ENCODE measurements around the gene TSGA10IP. TPM values are rescaled to one million over a fixed set of nuclear protein-coding genes. Genes with fewer than 3 reads are reported as not detected.

The TSGA10IP gene
- total and polyA plus RNA-seq, 10 of the 15 experiments (the other 5 are each of a cell fraction or from before 2014, with no cell fraction given) = not detected

- Histone ChIP-seq H3K36me3 (ENCODE audit: control insufficient read depth in 2 of 2, insufficient read depth in 2 of 2, low read length in 1 of 2) (no peaks in the 10 kb centered on the region), H3K27me3 (replicated peaks in 1 of 2; ENCODE audit: control insufficient read depth in 2 of 2, insufficient read depth in 2 of 2, low read length in 1 of 2) (no peaks in the 10 kb centered on the region), H3K4me1 (ENCODE audit: control insufficient read depth, insufficient read depth, low read length) (peaks cover 7% of the 10 kb centered on the region), H3K27ac (ENCODE audit: control insufficient read depth, insufficient read depth) (no peak overlapping the region), H2AFZ (ENCODE audit: control insufficient read depth, low read depth, low read length) (no peak overlapping the region), H3K9ac (ENCODE audit: control insufficient read depth, insufficient read depth, low read length) (no peak overlapping the region), H4K20me1 (ENCODE audit: control insufficient read depth, insufficient read depth) (no peaks in the 10 kb centered on the region), H3K79me2 (ENCODE audit: control insufficient read depth, insufficient read depth, low read length) (no peaks in the 10 kb centered on the region), H3K9me3 (replicated peaks; ENCODE audit: control insufficient read depth, insufficient read depth, low read length) (no peaks in the 10 kb centered on the region), H3K4me2 (ENCODE audit: control insufficient read depth, insufficient read depth) (no peak overlapping the region), H3K4me3 (no peak overlapping the region)
- intact Hi-C loops (cut with micrococcal nuclease; ENCODE audit: unreplicated experiment) = no loop called here
- FAIRE-seq (no peak), DNase-seq (ENCODE audit: low read depth, low spot score) (no peak), ATAC-seq (no peak)
- no peak for TF ChIP-seq STAT1 (conservative IDR thresholded peaks at IDR 0.05)
- TF ChIP-seq ZNF592 (IDR thresholded peaks at IDR 0.05) = no peak
- CTCF ChIA-PET = interaction anchor here (2.3 kb wide), 1 partner anchor 67 kb away, joined by 9 read pairs; no protein-coding TSS in a partner anchor
- POLR2A ChIA-PET = no interaction called here
- SMC1A ChIA-PET (ENCODE audit: uncharacterized antibody, unreplicated experiment) = interaction anchor here (0.7 to 1.0 kb wide), 4 partner anchors 28 to 68 kb away, joined by 3 read pairs; partner anchors contain the start of gene CCDC85B
- BruUV-seq (replicated peaks) = no TSS peak
- RAD21 ChIA-PET (ENCODE audit: unreplicated experiment) = no interaction called here
- 60% methylated on average over 6 of the region's 6 CpGs for WGBS (ENCODE audit: insufficient coverage, insufficient replicate concordance, low lambda C conversion rate, missing lambda C conversion rate)
- in situ Hi-C loops (cut with MboI) = no loop called here
Observed at GRCh38 chr11:65952052-65952521, 6.8 kb downstream of the TSGA10IP start.

GRCh38 chr11:65953471-65953870 lies 8.2 kb downstream of the TSGA10IP start:
- H3K27ac ChIP-seq (ENCODE audit: control insufficient read depth, insufficient read depth) = no peak overlapping the region
- no peaks in the 10 kb centered on the region for H3K9me3 ChIP-seq (replicated peaks; ENCODE audit: control insufficient read depth, insufficient read depth, low read length)
- ChIA-PET SMC1A (ENCODE audit: uncharacterized antibody, unreplicated experiment) (interaction anchor here (0.6 kb wide), 1 partner anchor 92 kb away, joined by 4 read pairs; no protein-coding TSS in a partner anchor), CTCF (interaction anchor here (2.3 kb wide), 1 partner anchor 68 kb away, joined by 9 read pairs; no protein-coding TSS in a partner anchor), RAD21 (ENCODE audit: unreplicated experiment) (no interaction called here), POLR2A (interaction anchor here (0.7 kb wide), 1 partner anchor 414 kb away, joined by 3 read pairs; no protein-coding TSS in a partner anchor)
- DNase-seq (ENCODE audit: low read depth, low spot score) (no peak), ATAC-seq (no peak), FAIRE-seq (no peak)
- intact Hi-C loops (cut with micrococcal nuclease; ENCODE audit: unreplicated experiment) = no loop called here
- H3K4me2 ChIP-seq (ENCODE audit: control insufficient read depth, insufficient read depth) = no peak overlapping the region
- WGBS (ENCODE audit: insufficient coverage, insufficient replicate concordance, low lambda C conversion rate, missing lambda C conversion rate) = 86% methylated on average over 17 of the region's 20 CpGs
- H3K4me1 ChIP-seq (ENCODE audit: control insufficient read depth, insufficient read depth, low read length) = peaks cover 14% of the 10 kb centered on the region
- H4K20me1 ChIP-seq (ENCODE audit: control insufficient read depth, insufficient read depth) = no peaks in the 10 kb centered on the region
- no peaks in the 10 kb centered on the region for H3K27me3 ChIP-seq (replicated peaks in 1 of 2; ENCODE audit: control insufficient read depth in 2 of 2, insufficient read depth in 2 of 2, low read length in 1 of 2)
- no peaks in the 10 kb centered on the region for H3K36me3 ChIP-seq (ENCODE audit: control insufficient read depth in 2 of 2, insufficient read depth in 2 of 2, low read length in 1 of 2)
- in situ Hi-C loops (cut with MboI) = no loop called here
- H3K79me2 ChIP-seq (ENCODE audit: control insufficient read depth, insufficient read depth, low read length) = no peaks in the 10 kb centered on the region
- no peak overlapping the region for H2AFZ ChIP-seq (ENCODE audit: control insufficient read depth, low read depth, low read length)
- no peak overlapping the region for H3K4me3 ChIP-seq
- no TSS peak for BruUV-seq (replicated peaks)
- no peak overlapping the region for H3K9ac ChIP-seq (ENCODE audit: control insufficient read depth, insufficient read depth, low read length)
- TF ChIP-seq KDM1A (IDR thresholded peaks at IDR 0.05; ENCODE audit: borderline replicate concordance) = no peak
- no peak for TF ChIP-seq MEF2B (IDR thresholded peaks at IDR 0.05; ENCODE audit: partially characterized antibody, poor library complexity, severe bottlenecking)
- TF ChIP-seq TCF3 (IDR thresholded peaks at IDR 0.05; ENCODE audit: borderline replicate concordance, insufficient read depth, low read depth, low read length) = no peak
- TF ChIP-seq STAT3 (IDR thresholded peaks at IDR 0.05; ENCODE audit: low read depth, low read length) = no peak
- no peak for TF ChIP-seq MXI1 (IDR thresholded peaks at IDR 0.05; ENCODE audit: low read depth, low read length)
- no peak for TF ChIP-seq STAT1 (conservative IDR thresholded peaks at IDR 0.05)
- no peak for TF ChIP-seq GATAD2B (conservative IDR thresholded peaks at IDR 0.05; ENCODE audit: low read depth)
- TF ChIP-seq HDGF (IDR thresholded peaks at IDR 0.05) = no peak
- no peak for TF ChIP-seq SMARCA5 (IDR thresholded peaks at IDR 0.05)
- TF ChIP-seq LARP7 (IDR thresholded peaks at IDR 0.05) = no peak
- no peak for TF ChIP-seq RBBP5 (conservative IDR thresholded peaks at IDR 0.05)
- no peak for TF ChIP-seq HDAC2 (IDR thresholded peaks at IDR 0.05)
- TF ChIP-seq PAX8 (IDR thresholded peaks at IDR 0.05) = no peak
- TF ChIP-seq, protein P1, sequence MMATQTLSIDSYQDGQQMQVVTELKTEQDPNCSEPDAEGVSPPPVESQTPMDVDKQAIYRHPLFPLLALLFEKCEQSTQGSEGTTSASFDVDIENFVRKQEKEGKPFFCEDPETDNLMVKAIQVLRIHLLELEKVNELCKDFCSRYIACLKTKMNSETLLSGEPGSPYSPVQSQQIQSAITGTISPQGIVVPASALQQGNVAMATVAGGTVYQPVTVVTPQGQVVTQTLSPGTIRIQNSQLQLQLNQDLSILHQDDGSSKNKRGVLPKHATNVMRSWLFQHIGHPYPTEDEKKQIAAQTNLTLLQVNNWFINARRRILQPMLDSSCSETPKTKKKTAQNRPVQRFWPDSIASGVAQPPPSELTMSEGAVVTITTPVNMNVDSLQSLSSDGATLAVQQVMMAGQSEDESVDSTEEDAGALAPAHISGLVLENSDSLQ (IDR thresholded peaks at IDR 0.05) = no peak
